OCI-LY7 (cell line): ENCODE measurements around the gene ZIC4.

Source experiments
- CTCF ChIP-seq: fragments of 200-600 bp; sonication (generic); conservative IDR thresholded peaks from 2 replicates; pipeline ENCODE4 v1.5.1; 2014; ENCODE audit warnings: mild to moderate bottlenecking, antibody characterized with exemption, low read length, moderate library complexity, mixed read lengths
- EZH2phosphoT487 ChIP-seq: fragments of 200-600 bp; sonication (generic); IDR thresholded peaks from 2 replicates; pipeline ENCODE4 v1.6.1; 2018; ENCODE audit warnings: low read depth, borderline replicate concordance, mild to moderate bottlenecking, mixed run types, antibody characterized with exemption, low read length, moderate library complexity, mixed read lengths

DNA sequence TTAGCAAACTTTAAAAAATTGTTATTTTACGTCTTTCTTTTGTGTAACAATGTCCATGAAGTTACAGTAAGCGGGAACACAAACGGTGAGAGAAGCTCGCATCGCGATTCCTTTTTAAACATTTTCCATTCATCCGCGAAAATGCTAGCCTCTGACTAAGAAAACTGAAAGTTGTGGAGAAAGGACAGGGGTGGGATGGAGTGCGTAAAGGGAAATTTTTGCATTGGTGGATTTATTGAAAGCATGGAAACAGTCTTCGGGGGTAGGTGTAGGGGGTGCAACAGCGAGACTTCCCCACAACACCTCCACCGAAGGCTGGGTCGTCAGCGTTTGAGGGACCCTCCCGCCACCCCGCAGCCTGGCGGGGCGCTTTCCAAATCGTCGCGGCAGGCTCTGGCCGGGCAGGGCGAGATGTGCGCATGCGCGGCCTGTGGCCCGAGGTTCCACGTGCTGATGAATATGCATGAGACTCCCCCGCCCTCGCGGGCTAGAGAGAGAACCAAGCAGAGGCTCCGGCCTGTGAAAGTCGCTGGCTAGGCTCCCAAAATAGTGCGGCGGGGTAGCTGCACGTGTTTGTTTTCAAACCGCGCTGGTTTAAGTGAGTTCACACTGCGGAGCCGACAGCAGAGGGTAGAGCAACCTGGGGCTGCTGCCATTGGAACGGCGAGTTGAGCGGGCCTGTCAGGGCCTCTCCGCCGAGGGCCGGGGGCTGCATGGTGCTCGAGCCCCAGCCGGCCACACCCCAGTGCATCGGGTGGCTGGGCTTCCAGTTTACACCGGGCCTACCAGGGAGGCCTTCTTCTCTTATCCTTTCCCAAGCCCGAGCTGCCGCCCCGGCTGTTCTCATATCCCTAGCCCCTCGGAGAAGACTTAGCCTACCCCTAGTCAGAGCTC, 12.7 kb upstream of the ZIC4 start:
- no peak for TF ChIP-seq CTCF
- no peak for TF ChIP-seq EZH2phosphoT487
